HepG2 (cell line): ENCODE data around the gene MCAT. TPM values are rescaled to one million over a fixed set of nuclear protein-coding genes. Genes with fewer than 3 reads are reported as not detected.

Experiments
- ATAC-seq: fragments of 200-7000 bp; cut with Tn5 transposase; 3 replicates; pipeline ENCODE4 v1.9.1; 2020; ENCODE audit warnings: mild to moderate bottlenecking, moderate library complexity
- BruUV-seq: library from RNA; stranded (reverse); fragments of 400-500 nt; replicated peaks from 2 replicates; lab custom pipeline; 2021; lab: Mats Ljungman, UMichigan
- CTCF ChIA-PET: fragments of 300-600 bp; formaldehyde crosslinking; extraction: SDS; loops from one replicate; lab custom pipeline; 2021; ENCODE audit warnings: low total read pairs, inconsistent platforms, low intra/inter-chr PET ratio; lab: Yijun Ruan, JAX
- POLR2A ChIA-PET: fragments of 350-600 bp; sonication (Branson Sonifier 250); formaldehyde crosslinking; loops from one replicate; lab custom pipeline; 2020; ENCODE audit warnings: antibody characterized with exemption, inconsistent platforms; lab: Yijun Ruan, JAX
- DNase-seq: peaks from one replicate; pipeline ENCODE4 v3.0.0-alpha.2; 2015; ENCODE audit warnings: low spot score
- FAIRE-seq: peaks from 3 replicates; lab custom pipeline; 2011; peaks lifted over from hg19 to GRCh38; lab: Jason Lieb, UNC
- H2AFZ ChIP-seq: one replicate; pipeline ENCODE4 v1.6.1; 2011; ENCODE audit warnings: low read length, inconsistent platforms
- H3K27ac ChIP-seq: fragments of 300-600 bp; 3 replicates; pipeline ENCODE4 v1.8.0; 2011; ENCODE audit warnings: mixed run types, mild to moderate bottlenecking, mixed read lengths, low read length, inconsistent platforms; ENCODE audit not compliant: insufficient read depth; ENCODE audit errors: extremely low read length
- H3K27me3 ChIP-seq, 2 experiments: fragments of 200-600 bp in 1 of 2; 2 replicates in 1 of 2; 3 replicates in 1 of 2; pipeline versions ENCODE4 v1.6.0 to v1.8.0; 2011; ENCODE audit warnings: low read length in 2 of 2, mild to moderate bottlenecking in 2 of 2, moderate library complexity in 2 of 2, inconsistent platforms in 1 of 2; ENCODE audit not compliant: insufficient read depth in 2 of 2, control insufficient read depth in 1 of 2
- H3K36me3 ChIP-seq, 2 experiments: fragments of 200-600 bp in 1 of 2; replicated peaks in 1 of 2; 2 replicates in 1 of 2; 3 replicates in 1 of 2; pipeline versions ENCODE4 v1.5.1 to v1.8.0; 2011; ENCODE audit warnings: low read length in 2 of 2, inconsistent platforms in 1 of 2; ENCODE audit not compliant: insufficient read depth in 2 of 2, control insufficient read depth in 1 of 2
- H3K4me1 ChIP-seq: 2 replicates; pipeline ENCODE4 v1.5.1; 2012; ENCODE audit warnings: low read length, inconsistent platforms; ENCODE audit not compliant: insufficient read depth
- H3K4me2 ChIP-seq: 2 replicates; pipeline ENCODE4 v1.6.0; 2011; ENCODE audit warnings: low read depth, low read length, inconsistent platforms
- H3K4me3 ChIP-seq, 3 experiments: fragments of 200-600 bp in 1 of 3; sonication (generic), shearing (Covaris generic) in 1 of 3; replicated peaks in 1 of 3; 2 replicates each; pipeline ENCODE4 v1.5.1; 2011 to 2016; ENCODE audit warnings: low read length in 3 of 3, inconsistent platforms in 2 of 3, low read depth in 2 of 3, mild to moderate bottlenecking in 2 of 3, control low read depth in 1 of 3, mixed read lengths in 1 of 3; ENCODE audit not compliant: insufficient read depth in 1 of 3
- H3K79me2 ChIP-seq: one replicate; pipeline ENCODE4 v1.6.1; 2011; ENCODE audit warnings: low read length, inconsistent platforms; ENCODE audit not compliant: insufficient read depth
- H3K9ac ChIP-seq: 2 replicates; pipeline ENCODE4 v1.6.0; 2011; ENCODE audit warnings: mild to moderate bottlenecking, low read depth, low read length, inconsistent platforms; ENCODE audit not compliant: insufficient read depth
- H3K9me3 ChIP-seq: 2 replicates; pipeline ENCODE4 v1.5.1; 2012; ENCODE audit warnings: mild to moderate bottlenecking, low read length
- H4K20me1 ChIP-seq: 2 replicates; pipeline ENCODE4 v1.6.0; 2011; ENCODE audit warnings: inconsistent platforms, mild to moderate bottlenecking, low read length, moderate library complexity; ENCODE audit not compliant: insufficient read depth
- AGO2 ChIP-seq: fragments of 200-400 bp; formaldehyde crosslinking; optimal IDR thresholded peaks from 2 replicates; pipeline ENCODE3; 2017; ENCODE audit warnings: mild to moderate bottlenecking, low read depth, low read length, moderate library complexity
- ATAD3A ChIP-seq: sonication (generic); formaldehyde crosslinking; IDR thresholded peaks from 2 replicates; pipeline ENCODE4 v1.4.0; 2020; ENCODE audit warnings: missing genetic modification reagents
- DMAP1 ChIP-seq: IDR thresholded peaks from 2 replicates; pipeline ENCODE4 v1.6.1; 2016
- DR1 ChIP-seq: sonication (generic); formaldehyde crosslinking; IDR thresholded peaks from 2 replicates; pipeline ENCODE4 v1.8.0; 2021; ENCODE audit warnings: mild to moderate bottlenecking, missing genetic modification reagents, inconsistent platforms
- HNRNPLL ChIP-seq: fragments of 200-400 bp; formaldehyde crosslinking; IDR thresholded peaks from 2 replicates; pipeline ENCODE4 v1.6.1; 2017; ENCODE audit warnings: mild to moderate bottlenecking, low read depth, low read length; ENCODE audit not compliant: poor library complexity, severe bottlenecking
- IKZF4 ChIP-seq: sonication (generic); formaldehyde crosslinking; IDR thresholded peaks from 2 replicates; pipeline ENCODE4 v1.5.1; 2020; ENCODE audit warnings: borderline replicate concordance, mild to moderate bottlenecking, low read depth, missing genetic modification reagents; ENCODE audit errors: not compliant biosample characterization
- KLF9 ChIP-seq: IDR thresholded peaks from 2 replicates; pipeline ENCODE4 v1.6.1; 2016; ENCODE audit warnings: low read depth
- RFX1 ChIP-seq: fragments of 450-650 bp; IDR thresholded peaks from 2 replicates; pipeline ENCODE4 v1.6.1; 2017
- SETDB1 ChIP-seq: sonication (generic); formaldehyde crosslinking; IDR thresholded peaks from 2 replicates; pipeline ENCODE4 v1.5.1; 2020; ENCODE audit warnings: missing genetic modification reagents, mild to moderate bottlenecking, borderline replicate concordance
- ZBTB8A ChIP-seq: sonication (generic); formaldehyde crosslinking; IDR thresholded peaks from 2 replicates; pipeline ENCODE4 v1.4.0; 2020; ENCODE audit warnings: mild to moderate bottlenecking, low read depth, missing genetic modification reagents, borderline replicate concordance
- ZKSCAN8 ChIP-seq: IDR thresholded peaks from 2 replicates; pipeline ENCODE4 v1.6.1; 2016; ENCODE audit warnings: borderline replicate concordance, missing genetic modification reagents, missing compliant biosample characterization
- ZNF256 ChIP-seq: sonication (generic); formaldehyde crosslinking; conservative IDR thresholded peaks from 2 replicates; pipeline ENCODE4 v1.4.0; 2020; ENCODE audit warnings: missing genetic modification reagents
- ZNF274 ChIP-seq: sonication (generic); formaldehyde crosslinking; IDR thresholded peaks from 2 replicates; pipeline ENCODE4 v1.5.1; 2020; ENCODE audit warnings: mild to moderate bottlenecking, missing genetic modification reagents
- ZNF33B ChIP-seq: sonication (generic); formaldehyde crosslinking; IDR thresholded peaks from 2 replicates; pipeline ENCODE4 v1.5.1; 2020; ENCODE audit warnings: mild to moderate bottlenecking, missing genetic modification reagents
- ZNF607 ChIP-seq: sonication (generic); formaldehyde crosslinking; IDR thresholded peaks from 2 replicates; pipeline ENCODE4 v1.5.1; 2020; ENCODE audit warnings: missing genetic modification reagents, mild to moderate bottlenecking, borderline replicate concordance
- ZNF614 ChIP-seq: IDR thresholded peaks from 2 replicates; pipeline ENCODE4 v1.6.1; 2018; ENCODE audit warnings: missing biosample characterization, missing genetic modification reagents, inconsistent platforms, borderline replicate concordance
- ZNF747 ChIP-seq: sonication (generic); formaldehyde crosslinking; IDR thresholded peaks from 2 replicates; pipeline ENCODE4 v1.8.1; 2023; ENCODE audit warnings: missing genetic modification reagents, mild to moderate bottlenecking, borderline replicate concordance
- ZNF790 ChIP-seq: sonication (generic); formaldehyde crosslinking; IDR thresholded peaks from 2 replicates; pipeline ENCODE4 v1.8.0; 2022; ENCODE audit warnings: missing genetic modification reagents, mild to moderate bottlenecking, borderline replicate concordance
- ZNF850 ChIP-seq: sonication (generic); formaldehyde crosslinking; conservative IDR thresholded peaks from 2 replicates; pipeline ENCODE4 v1.9.0; 2021; ENCODE audit warnings: mild to moderate bottlenecking, missing genetic modification reagents
- ZSCAN31 ChIP-seq: sonication (generic); formaldehyde crosslinking; IDR thresholded peaks from 2 replicates; pipeline ENCODE4 v1.5.0; 2020; ENCODE audit warnings: low read depth, mild to moderate bottlenecking, missing genetic modification reagents
- WGBS: methylation state at CpG from one replicate; pipeline ENCODE4 v1.1.6; 2017; ENCODE audit warnings: low lambda C conversion rate; 5-methylcytosine and 5-hydroxymethylcytosine counted together
- in situ Hi-C: cut with HindIII; loops from 2 replicates; pipeline ENCODE4 v1.10.0; 2017; ENCODE audit warnings: low pct_unique_long_range_greater_than_20kb; ENCODE audit not compliant: extremely low pct_ligation_motif_present
- intact Hi-C: fragments of 100-400 bp; cut with micrococcal nuclease; formaldehyde crosslinking; loops from one replicate; pipeline ENCODE4 v1.10.0; 2022; ENCODE audit not compliant: unreplicated experiment
- polyA plus RNA-seq, 8 experiments: library from polyadenylated mRNA; depleted of rRNA in 3 of 8; stranded (reverse) in 7 of 8; unstranded in 1 of 8; fragments of >200 nt; fragmentation: Illumina TruSeq in 4 of 8; extraction: Trizol in 4 of 8; gene quantifications; 2 replicates each; pipeline versions ENCODE4 v1.2.1 to v1.2.3, GENCODE V29; 2011 to 2016; ENCODE audit warnings: low read depth in 4 of 8, missing spikeins in 1 of 8, mixed read lengths in 1 of 8; ENCODE audit not compliant: insufficient read depth in 1 of 8
- total RNA-seq, 5 experiments: library from RNA; depleted of rRNA; stranded (reverse); fragments of >200 nt; fragmentation: Illumina TruSeq; extraction: Trizol; gene quantifications; 2 replicates each; pipeline ENCODE4 v1.2.3, GENCODE V29; 2016; ENCODE audit warnings: low read depth in 1 of 5
- TF ChIP-seq, protein P1 (sequence below): sonication (generic); formaldehyde crosslinking; IDR thresholded peaks from 2 replicates; pipeline ENCODE4 v1.5.0; 2020; ENCODE audit warnings: mild to moderate bottlenecking, missing genetic modification reagents, moderate library complexity
- TF ChIP-seq, protein P2 (sequence below): sonication (generic); formaldehyde crosslinking; IDR thresholded peaks from 2 replicates; pipeline ENCODE4 v1.4.0; 2020; ENCODE audit warnings: mild to moderate bottlenecking, missing genetic modification reagents
- TF ChIP-seq, protein P3 (sequence below): IDR thresholded peaks from 2 replicates; pipeline ENCODE4 v1.6.1; 2016; ENCODE audit warnings: mild to moderate bottlenecking, missing biosample characterization, missing genetic modification reagents

Gene MCAT
- total and polyA plus RNA-seq, 2 of the 13 experiments (the other 11 are each of a cell fraction or from before 2014, with no cell fraction given): 9.3 to 16.7 TPM

DNA sequence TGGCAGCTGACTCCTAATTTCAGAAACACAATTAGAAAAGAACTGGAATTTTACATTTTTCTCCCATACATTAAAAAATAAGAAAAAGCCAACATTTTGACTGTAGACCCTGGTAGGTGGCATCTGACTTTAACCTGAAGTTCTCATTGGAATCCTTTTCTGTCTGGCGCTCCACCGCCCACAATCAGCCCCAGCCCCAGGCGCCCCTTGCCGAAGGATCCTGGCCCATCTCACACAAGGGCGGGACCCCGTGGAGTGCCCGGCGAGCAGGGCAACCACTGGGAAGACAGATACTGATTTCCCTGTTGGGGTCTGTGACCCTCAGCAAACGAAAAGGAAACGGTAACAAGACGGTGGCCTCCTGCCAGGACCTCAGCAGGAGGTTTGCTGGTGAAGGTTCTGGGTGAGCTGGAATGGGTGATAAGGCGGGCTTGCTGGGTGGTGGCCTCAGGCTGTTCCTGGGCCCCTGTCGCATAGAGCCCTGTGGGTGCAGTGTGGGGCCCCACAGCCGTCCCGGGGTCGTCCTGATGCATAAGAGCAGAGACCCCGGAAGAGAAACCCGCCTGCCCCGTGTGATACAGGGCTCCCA lies 23.9 kb upstream of the MCAT start (continued):
- TF ChIP-seq DMAP1 (CRISPR knock-in tag): no peak
- no peak for TF ChIP-seq ZNF256
- no peak for TF ChIP-seq DR1
- no peak for TF ChIP-seq RFX1
- TF ChIP-seq ZSCAN31: no peak
- no peak for TF ChIP-seq ZNF850 (CRISPR knock-in tag)
- TF ChIP-seq KLF9 (CRISPR knock-in tag): no peak
- no peak for TF ChIP-seq ZNF33B (CRISPR knock-in tag)
- no peak for TF ChIP-seq ZNF274 (CRISPR knock-in tag)
- TF ChIP-seq ATAD3A (CRISPR knock-in tag): no peak
- TF ChIP-seq IKZF4 (CRISPR knock-in tag): no peak
- TF ChIP-seq HNRNPLL: no peak
- TF ChIP-seq ZNF614 (CRISPR knock-in tag): no peak

DNA sequence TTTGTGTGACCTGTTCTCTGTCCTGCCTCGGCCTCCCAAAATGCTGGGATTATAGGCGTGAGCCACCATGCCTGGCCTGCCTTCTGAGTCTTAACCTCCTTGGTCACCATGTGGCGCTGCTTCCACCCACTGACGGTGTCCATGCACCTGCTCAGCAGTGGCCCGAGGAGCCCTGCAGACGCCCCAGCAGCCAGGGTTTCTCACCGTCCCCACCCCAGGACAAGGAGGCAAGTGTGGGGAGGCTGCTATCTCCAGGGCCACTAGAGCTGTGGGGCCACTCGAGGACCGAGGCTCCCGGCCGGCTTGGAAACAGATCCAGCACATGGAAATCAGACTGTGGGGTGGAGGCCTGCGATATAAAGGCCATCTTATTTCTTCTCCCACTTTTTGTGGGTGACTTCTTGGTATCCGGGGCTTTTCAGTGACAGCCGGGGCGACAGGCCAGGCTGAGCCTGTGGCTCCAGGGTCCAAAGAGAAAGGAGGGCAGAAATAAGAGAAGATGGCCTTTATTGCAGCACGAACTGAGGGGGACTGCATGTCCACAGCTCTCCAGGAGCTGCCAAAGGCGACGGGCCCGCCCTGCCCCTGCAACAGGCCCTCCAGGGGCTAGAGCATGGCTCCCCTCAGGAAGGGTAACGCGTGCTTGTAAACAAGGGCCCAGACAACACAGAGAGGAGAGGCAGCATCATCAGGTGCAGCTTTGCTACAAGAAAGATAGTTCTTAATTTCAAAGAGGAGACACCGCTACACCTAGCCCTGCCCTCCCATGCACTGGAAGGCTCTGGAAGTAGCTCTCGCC lies 23.1 kb upstream of the MCAT start:
- H3K27ac ChIP-seq: no peak overlapping the region
- WGBS: 75% methylated on average over 16 of the region's 23 CpGs
- no peaks in the 10 kb centered on the region for H3K9me3 ChIP-seq
- H3K27me3 ChIP-seq: peaks cover 3 to 13% of the 10 kb centered on the region in 2 experiments; a peak in 4 of 5 replicates
- in situ Hi-C loops (no loop called here), intact Hi-C loops (no loop called here)
- H3K79me2 ChIP-seq: no peaks in the 10 kb centered on the region
- BruUV-seq: TSS peak; percentile 18
- ATAC-seq (no peak), DNase-seq (no peak), FAIRE-seq (no peak)
- no peak overlapping the region for H2AFZ ChIP-seq
- 0 out of 2 replicates have a peak, but pooled peaks cover 8% of the 10 kb centered on the region for H3K4me1 ChIP-seq
- ChIA-PET CTCF (no interaction called here), POLR2A (no interaction called here)
- no peak overlapping the region for H3K4me2 ChIP-seq
- H4K20me1 ChIP-seq: no peaks in the 10 kb centered on the region
- H3K36me3 ChIP-seq: peaks cover 6 to 12% of the 10 kb centered on the region in 2 experiments; a peak in 3 of 5 replicates
- H3K4me3 ChIP-seq: no peak overlapping the region
- no peak overlapping the region for H3K9ac ChIP-seq
- no peak for TF ChIP-seq ZKSCAN8 (CRISPR knock-in tag)
- TF ChIP-seq ZNF747 (CRISPR knock-in tag): no peak
- no peak for TF ChIP-seq ZNF607 (CRISPR knock-in tag)
- TF ChIP-seq, protein P1, sequence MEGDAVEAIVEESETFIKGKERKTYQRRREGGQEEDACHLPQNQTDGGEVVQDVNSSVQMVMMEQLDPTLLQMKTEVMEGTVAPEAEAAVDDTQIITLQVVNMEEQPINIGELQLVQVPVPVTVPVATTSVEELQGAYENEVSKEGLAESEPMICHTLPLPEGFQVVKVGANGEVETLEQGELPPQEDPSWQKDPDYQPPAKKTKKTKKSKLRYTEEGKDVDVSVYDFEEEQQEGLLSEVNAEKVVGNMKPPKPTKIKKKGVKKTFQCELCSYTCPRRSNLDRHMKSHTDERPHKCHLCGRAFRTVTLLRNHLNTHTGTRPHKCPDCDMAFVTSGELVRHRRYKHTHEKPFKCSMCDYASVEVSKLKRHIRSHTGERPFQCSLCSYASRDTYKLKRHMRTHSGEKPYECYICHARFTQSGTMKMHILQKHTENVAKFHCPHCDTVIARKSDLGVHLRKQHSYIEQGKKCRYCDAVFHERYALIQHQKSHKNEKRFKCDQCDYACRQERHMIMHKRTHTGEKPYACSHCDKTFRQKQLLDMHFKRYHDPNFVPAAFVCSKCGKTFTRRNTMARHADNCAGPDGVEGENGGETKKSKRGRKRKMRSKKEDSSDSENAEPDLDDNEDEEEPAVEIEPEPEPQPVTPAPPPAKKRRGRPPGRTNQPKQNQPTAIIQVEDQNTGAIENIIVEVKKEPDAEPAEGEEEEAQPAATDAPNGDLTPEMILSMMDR (CRISPR knock-in tag): 0 out of 2 replicates have a peak, but pooled peaks have one; percentile 7
- TF ChIP-seq, protein P2, sequence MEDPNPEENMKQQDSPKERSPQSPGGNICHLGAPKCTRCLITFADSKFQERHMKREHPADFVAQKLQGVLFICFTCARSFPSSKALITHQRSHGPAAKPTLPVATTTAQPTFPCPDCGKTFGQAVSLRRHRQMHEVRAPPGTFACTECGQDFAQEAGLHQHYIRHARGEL (CRISPR knock-in tag): no peak
- TF ChIP-seq, protein P3, sequence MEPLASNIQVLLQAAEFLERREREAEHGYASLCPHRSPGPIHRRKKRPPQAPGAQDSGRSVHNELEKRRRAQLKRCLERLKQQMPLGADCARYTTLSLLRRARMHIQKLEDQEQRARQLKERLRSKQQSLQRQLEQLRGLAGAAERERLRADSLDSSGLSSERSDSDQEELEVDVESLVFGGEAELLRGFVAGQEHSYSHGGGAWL: no peak
- TF ChIP-seq SETDB1: no peak
- no peak for TF ChIP-seq ZBTB8A (CRISPR knock-in tag)
- TF ChIP-seq ZNF790 (CRISPR knock-in tag): no peak
- TF ChIP-seq AGO2: peak; percentile 61
